GM12891 (cell line): Measurements from ENCODE around the gene RYR3.

Source experiments
- DNase-seq: peaks from one replicate; pipeline ENCODE4 v3.0.0; 2011; ENCODE audit warnings: low spot score; ENCODE audit not compliant: insufficient read length
- FAIRE-seq: peaks from 2 replicates; lab custom pipeline; 2011; peaks lifted over from hg19 to GRCh38; lab: Jason Lieb, UNC
- PAX5 ChIP-seq: IDR thresholded peaks from 2 replicates; pipeline ENCODE4 v1.6.1; 2011; ENCODE audit warnings: low read length, moderate library complexity, mild to moderate bottlenecking; ENCODE audit not compliant: insufficient read depth, severe bottlenecking
- POLR2A ChIP-seq: IDR thresholded peaks from 2 replicates; pipeline ENCODE4 v1.6.1; 2011; ENCODE audit warnings: low read depth, low read length, control low read depth
- POLR2AphosphoS5 ChIP-seq: IDR thresholded peaks from 2 replicates; pipeline ENCODE4 v1.6.1; 2011; ENCODE audit warnings: low read depth, low read length, control low read depth
- POU2F2 ChIP-seq: IDR thresholded peaks from 2 replicates; pipeline ENCODE4 v1.6.1; 2011; ENCODE audit warnings: low read depth, mild to moderate bottlenecking, control low read depth, low read length, moderate library complexity
- SPI1 ChIP-seq: IDR thresholded peaks from 2 replicates; pipeline ENCODE4 v1.6.1; 2011; ENCODE audit warnings: low read depth, low read length, control low read depth
- TAF1 ChIP-seq: IDR thresholded peaks from 2 replicates; pipeline ENCODE4 v1.6.1; 2011; ENCODE audit warnings: low read depth, low read length, control low read depth

Gene RYR3

GRCh38 chr15:33317896-33318295 is 7.1 kb downstream of the RYR3 start:
- DNase-seq (no peak), FAIRE-seq (no peak)
- no peak for TF ChIP-seq POLR2AphosphoS5

GRCh38 chr15:33320017-33320416 is 9.2 kb downstream of the RYR3 start:
- FAIRE-seq: no peak
- TF ChIP-seq POLR2A: no peak
- no peak for TF ChIP-seq SPI1
- TF ChIP-seq PAX5: no peak
- TF ChIP-seq POLR2AphosphoS5: no peak
- no peak for TF ChIP-seq POU2F2
- no peak for TF ChIP-seq TAF1
- DNase-seq: no peak

GRCh38 chr15:33322091-33322490 is 11.3 kb downstream of the RYR3 start:
- TF ChIP-seq POLR2A (no peak), POLR2AphosphoS5 (no peak), POU2F2 (no peak), SPI1 (no peak), TAF1 (no peak), PAX5 (no peak)
- DNase-seq: no peak
- FAIRE-seq: no peak

GRCh38 chr15:33324609-33325008 is 13.8 kb downstream of the RYR3 start:
- no peak for TF ChIP-seq POU2F2
- TF ChIP-seq TAF1: no peak
- no peak for TF ChIP-seq POLR2A
- no peak for TF ChIP-seq SPI1
- FAIRE-seq (no peak), DNase-seq (no peak)

- no peak for DNase-seq
- no peak for TF ChIP-seq TAF1
- TF ChIP-seq SPI1: no peak
- no peak for TF ChIP-seq PAX5
- no peak for TF ChIP-seq POLR2AphosphoS5
- no peak for TF ChIP-seq POU2F2
- no peak for TF ChIP-seq POLR2A
- FAIRE-seq: no peak
Measured at GRCh38 chr15:33326908-33327307, 16.1 kb downstream of the RYR3 start.

- no peak for DNase-seq
- no peak for FAIRE-seq
- TF ChIP-seq SPI1: no peak
- no peak for TF ChIP-seq POLR2A
- no peak for TF ChIP-seq POLR2AphosphoS5
- TF ChIP-seq TAF1: no peak
- no peak for TF ChIP-seq POU2F2
- TF ChIP-seq PAX5: no peak
Measured at GRCh38 chr15:33328106-33328505, 17.3 kb downstream of the RYR3 start.

- DNase-seq: no peak
- FAIRE-seq: no peak
- no peak for TF ChIP-seq SPI1
- TF ChIP-seq PAX5: no peak
- no peak for TF ChIP-seq POU2F2
- TF ChIP-seq POLR2A: no peak
- no peak for TF ChIP-seq POLR2AphosphoS5
- no peak for TF ChIP-seq TAF1
Measured at GRCh38 chr15:33329457-33329856, 18.7 kb downstream of the RYR3 start.

- FAIRE-seq: no peak
- DNase-seq: no peak
- TF ChIP-seq TAF1: no peak
- TF ChIP-seq SPI1: no peak
- TF ChIP-seq POU2F2: no peak
- no peak for TF ChIP-seq POLR2A
- TF ChIP-seq PAX5: no peak
- no peak for TF ChIP-seq POLR2AphosphoS5
Measured at GRCh38 chr15:33330931-33331330, 20.2 kb downstream of the RYR3 start.

GRCh38 chr15:33341953-33342352 is 31.2 kb downstream of the RYR3 start:
- DNase-seq (no peak), FAIRE-seq (no peak)
- TF ChIP-seq SPI1 (no peak), PAX5 (no peak), POU2F2 (no peak), TAF1 (no peak), POLR2AphosphoS5 (no peak), POLR2A (no peak)

GRCh38 chr15:33343275-33343674 is 32.5 kb downstream of the RYR3 start:
- no peak for DNase-seq
- FAIRE-seq: no peak
- TF ChIP-seq POU2F2: no peak
- TF ChIP-seq SPI1: no peak
- TF ChIP-seq POLR2AphosphoS5: no peak
- no peak for TF ChIP-seq PAX5
- TF ChIP-seq TAF1: no peak

- DNase-seq (no peak), FAIRE-seq (no peak)
- TF ChIP-seq POU2F2: no peak
- TF ChIP-seq SPI1: no peak
- TF ChIP-seq PAX5: no peak
- no peak for TF ChIP-seq TAF1
- TF ChIP-seq POLR2AphosphoS5: no peak
- no peak for TF ChIP-seq POLR2A
Measured at GRCh38 chr15:33344111-33344510, 33.3 kb downstream of the RYR3 start.
